ENCODE data around the gene RPL35. TPM values are rescaled to one million over a fixed set of nuclear protein-coding genes. Genes with fewer than 3 reads are reported as not detected.

RPL35 gene
- polyA plus RNA-seq, 1 of the 3 experiments (the other 2 are of a cell fraction), result 5,348 TPM

DNA sequence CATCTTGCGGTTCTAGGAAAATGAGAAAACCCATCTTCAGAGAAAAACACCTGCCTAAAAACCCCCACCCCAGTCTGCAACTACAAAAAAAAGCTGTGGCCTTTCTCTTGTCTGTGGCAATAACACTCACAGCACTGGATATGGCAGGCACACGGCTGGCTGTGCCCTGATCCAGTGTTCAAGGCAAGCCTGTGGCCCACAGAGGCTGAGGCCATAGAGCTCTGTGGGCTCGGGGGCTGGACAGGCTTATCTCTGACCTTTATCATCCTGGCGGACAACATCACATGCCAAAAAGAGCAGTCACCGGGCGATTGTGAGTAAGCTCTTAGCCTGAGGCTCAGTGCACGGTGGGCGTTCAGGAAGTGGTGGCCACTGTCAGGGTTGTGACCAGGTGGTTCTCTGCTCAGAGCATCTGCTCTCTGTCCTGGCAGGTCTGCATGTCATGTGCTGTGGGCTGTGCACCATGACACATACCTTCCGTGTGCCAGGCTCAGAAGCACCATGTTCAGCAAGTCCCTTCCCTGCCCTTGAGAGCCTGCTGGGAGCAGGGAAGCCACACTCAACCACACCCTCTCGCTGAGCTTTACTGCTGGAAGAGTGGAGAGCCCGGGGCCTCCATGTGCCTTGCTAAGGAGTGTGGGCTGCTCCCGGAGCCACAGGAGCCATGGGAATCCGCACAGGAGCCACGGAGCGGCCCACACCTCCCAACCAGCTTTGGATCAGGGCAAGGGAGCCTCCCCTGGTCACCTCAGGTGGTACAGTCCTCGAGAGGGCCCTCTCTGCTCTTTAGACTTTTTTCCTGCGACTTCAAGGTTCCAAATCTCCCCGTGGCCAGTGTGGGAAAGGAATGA, 43.1 kb downstream of the RPL35 start:
- ChIA-PET CTCF (interaction anchor here (0.8 to 5.0 kb wide), 11 partner anchors 9 to 49 kb away, joined by 3 to 42 read pairs (median 5); partner anchors contain the start of genes NR6A1 and WDR38), POLR2A (no interaction called here)
- H3K27me3 ChIP-seq (ENCODE audit: insufficient read depth), result no peaks in the 10 kb centered on the region
- no peak overlapping the region for H3K4me3 ChIP-seq (ENCODE audit: low read depth in 2 of 2, low read length in 1 of 2)
- H3K9me2 ChIP-seq, result no peaks in the 10 kb centered on the region
- no peak overlapping the region for H3K4me2 ChIP-seq
- H3K9ac ChIP-seq, result no peak overlapping the region
- no peaks in the 10 kb centered on the region for H3K79me2 ChIP-seq (ENCODE audit: insufficient read depth)
- H3K36me3 ChIP-seq (replicated peaks in 1 of 2; ENCODE audit: control insufficient read depth in 1 of 2, insufficient read depth in 2 of 2, low read length in 1 of 2), result no peaks in the 10 kb centered on the region
- H3K9me3 ChIP-seq, result no peaks in the 10 kb centered on the region
- no peaks in the 10 kb centered on the region for H4K20me1 ChIP-seq (ENCODE audit: insufficient read depth)
- no peak overlapping the region; the same call in 1 of the 2 replicates for H2AFZ ChIP-seq (ENCODE audit: low read depth)
- H3K4me1 ChIP-seq (ENCODE audit: control insufficient read depth in 1 of 2, insufficient read depth in 2 of 2, low read depth in 1 of 2, low read length in 1 of 2), result peaks cover 0 to 8% of the 10 kb centered on the region in 2 experiments; a peak in 2 of 4 replicates
- peaks cover 5% of the 10 kb centered on the region for H3F3A ChIP-seq (replicated peaks; ENCODE audit: insufficient read depth)
- H3K27ac ChIP-seq (ENCODE audit: low read depth in 2 of 2, low read length in 1 of 2), result peak overlapping the region in 1 of 2 experiments; percentile 8; a peak in 2 of 4 replicates
- TF ChIP-seq EP300 (IDR thresholded peaks at IDR 0.05; ENCODE audit: borderline replicate concordance in 1 of 2, low read depth in 1 of 2, low read length in 1 of 2) (peak; percentile 35 to 55; a peak in 3 of 4 replicates), NFIC (IDR thresholded peaks at IDR 0.05; ENCODE audit: borderline replicate concordance) (peak; percentile 73), RCOR1 (IDR thresholded peaks at IDR 0.05; ENCODE audit: low read length) (peak; percentile 55; the same call in 1 of the 2 replicates), FOXM1 (IDR thresholded peaks at IDR 0.05; ENCODE audit: low read depth) (no peak), ELF1 (IDR thresholded peaks at IDR 0.05) (no peak), GATA2 (CRISPR knock-in tag; IDR thresholded peaks at IDR 0.05) (peak; percentile 89), FOSL2 (IDR thresholded peaks at IDR 0.05; ENCODE audit: borderline replicate concordance, low read depth) (peak; percentile 30; the same call in 1 of the 2 replicates), TCF12 (IDR thresholded peaks at IDR 0.05) (peak; percentile 85), MXI1 (IDR thresholded peaks at IDR 0.05; ENCODE audit: low read depth, low read length) (peak; percentile 75), TEAD4 (IDR thresholded peaks at IDR 0.05; ENCODE audit: borderline replicate concordance, insufficient read depth) (no peak)
- DNase-seq, result peak; percentile 71
- WGBS (ENCODE audit: low lambda C conversion rate), result 32% methylated on average over 12 of the region's 18 CpGs

GRCh38 chr9:124815601-124816000, 46.2 kb downstream of the RPL35 start:
- Histone ChIP-seq H3K27me3 (ENCODE audit: insufficient read depth) (no peaks in the 10 kb centered on the region), H3K4me2 (no peak overlapping the region), H3K9ac (no peak overlapping the region), H3K27ac (ENCODE audit: low read depth in 2 of 2, low read length in 1 of 2) (no peak overlapping the region), H2AFZ (ENCODE audit: low read depth) (no peak overlapping the region), H3K36me3 (replicated peaks in 1 of 2; ENCODE audit: control insufficient read depth in 1 of 2, insufficient read depth in 2 of 2, low read length in 1 of 2) (no peaks in the 10 kb centered on the region), H3K9me3 (no peaks in the 10 kb centered on the region), H3K9me2 (no peaks in the 10 kb centered on the region), H3K4me1 (ENCODE audit: control insufficient read depth in 1 of 2, insufficient read depth in 2 of 2, low read depth in 1 of 2, low read length in 1 of 2) (peaks cover 8 to 25% of the 10 kb centered on the region in 2 experiments; a peak in 3 of 4 replicates), H3F3A (replicated peaks; ENCODE audit: insufficient read depth) (peaks cover 29% of the 10 kb centered on the region), H3K79me2 (ENCODE audit: insufficient read depth) (no peaks in the 10 kb centered on the region), H4K20me1 (ENCODE audit: insufficient read depth) (no peaks in the 10 kb centered on the region), H3K4me3 (ENCODE audit: low read depth in 2 of 2, low read length in 1 of 2) (no peak overlapping the region)
- CTCF ChIA-PET, result interaction anchor here (4.5 kb wide), 1 partner anchor 37 kb away, joined by 42 read pairs; the partner anchor contains the start of gene WDR38
- 88% methylated on average over 5 of the region's 5 CpGs for WGBS (ENCODE audit: low lambda C conversion rate)
- POLR2A ChIA-PET, result no interaction called here
- no peak for DNase-seq
- TF ChIP-seq MXI1 (IDR thresholded peaks at IDR 0.05; ENCODE audit: low read depth, low read length) (no peak), CHD2 (IDR thresholded peaks at IDR 0.05; ENCODE audit: low read length, partially characterized antibody) (no peak), RXRA (IDR thresholded peaks at IDR 0.05; ENCODE audit: borderline replicate concordance, low read depth) (no peak), MEF2A (IDR thresholded peaks at IDR 0.05; ENCODE audit: borderline replicate concordance, low read depth) (no peak), SMC3 (IDR thresholded peaks at IDR 0.05; ENCODE audit: low read depth, low read length) (no peak), RAD21 (IDR thresholded peaks at IDR 0.05; ENCODE audit: low read length) (no peak), FOXJ3 (CRISPR knock-in tag; IDR thresholded peaks at IDR 0.05) (no peak), NRF1 (IDR thresholded peaks at IDR 0.05; ENCODE audit: low read depth, low read length) (no peak), EP300 (IDR thresholded peaks at IDR 0.05; ENCODE audit: borderline replicate concordance in 1 of 2, low read depth in 1 of 2, low read length in 1 of 2) (no peak), GABPA (IDR thresholded peaks at IDR 0.05; ENCODE audit: low read depth) (no peak), USF1 (IDR thresholded peaks at IDR 0.05; ENCODE audit: borderline replicate concordance, low read depth) (no peak), EZH2phosphoT487 (IDR thresholded peaks at IDR 0.05; ENCODE audit: borderline replicate concordance, low read depth) (no peak), POLR2AphosphoS5 (IDR thresholded peaks at IDR 0.05; ENCODE audit: low read depth, low read length) (no peak), RCOR1 (IDR thresholded peaks at IDR 0.05; ENCODE audit: low read length) (no peak)
- TF ChIP-seq, protein P1, sequence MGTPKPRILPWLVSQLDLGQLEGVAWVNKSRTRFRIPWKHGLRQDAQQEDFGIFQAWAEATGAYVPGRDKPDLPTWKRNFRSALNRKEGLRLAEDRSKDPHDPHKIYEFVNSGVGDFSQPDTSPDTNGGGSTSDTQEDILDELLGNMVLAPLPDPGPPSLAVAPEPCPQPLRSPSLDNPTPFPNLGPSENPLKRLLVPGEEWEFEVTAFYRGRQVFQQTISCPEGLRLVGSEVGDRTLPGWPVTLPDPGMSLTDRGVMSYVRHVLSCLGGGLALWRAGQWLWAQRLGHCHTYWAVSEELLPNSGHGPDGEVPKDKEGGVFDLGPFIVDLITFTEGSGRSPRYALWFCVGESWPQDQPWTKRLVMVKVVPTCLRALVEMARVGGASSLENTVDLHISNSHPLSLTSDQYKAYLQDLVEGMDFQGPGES (IDR thresholded peaks at IDR 0.05; ENCODE audit: low read depth, low read length), result no peak
- TF ChIP-seq, protein P2, sequence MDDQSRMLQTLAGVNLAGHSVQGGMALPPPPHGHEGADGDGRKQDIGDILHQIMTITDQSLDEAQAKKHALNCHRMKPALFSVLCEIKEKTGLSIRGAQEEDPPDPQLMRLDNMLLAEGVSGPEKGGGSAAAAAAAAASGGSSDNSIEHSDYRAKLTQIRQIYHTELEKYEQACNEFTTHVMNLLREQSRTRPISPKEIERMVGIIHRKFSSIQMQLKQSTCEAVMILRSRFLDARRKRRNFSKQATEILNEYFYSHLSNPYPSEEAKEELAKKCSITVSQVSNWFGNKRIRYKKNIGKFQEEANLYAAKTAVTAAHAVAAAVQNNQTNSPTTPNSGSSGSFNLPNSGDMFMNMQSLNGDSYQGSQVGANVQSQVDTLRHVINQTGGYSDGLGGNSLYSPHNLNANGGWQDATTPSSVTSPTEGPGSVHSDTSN (IDR thresholded peaks at IDR 0.05), result no peak

All from SK-N-SH (cell line).